Activated B cell treated with CpG ODN at 0.5 μM for 24 hours (primary cell): ENCODE data around the gene SMC4. TPM values are rescaled to one million over a fixed set of nuclear protein-coding genes. Genes with fewer than 3 reads are reported as not detected.

Source experiments
- ATAC-seq: fragments of 200-7000 bp; cut with Tn5 transposase; one replicate; pipeline ENCODE4 v1.10.0; 2021; ENCODE audit warnings: low read depth, mild to moderate bottlenecking, moderate library complexity
- CTCF ChIA-PET: fragments of 350-600 bp; sonication (Branson Sonifier 250); formaldehyde crosslinking; loops from one replicate; lab custom pipeline; 2021; ENCODE audit warnings: antibody characterized with exemption; lab: Charles Lee
- POLR2A ChIA-PET: fragments of 350-600 bp; sonication (Branson Sonifier 250); formaldehyde crosslinking; loops from one replicate; lab custom pipeline; 2021; ENCODE audit warnings: antibody characterized with exemption; lab: Charles Lee
- DNase-seq: peaks from one replicate; pipeline ENCODE4 v3.0.0; 2022
- H3K27ac Mint-ChIP-seq: one replicate; pipeline ENCODE4 v1.8.0; 2020; ENCODE audit warnings: mixed read lengths
- H3K27me3 Mint-ChIP-seq: one replicate; pipeline ENCODE4 v1.8.0; 2021; ENCODE audit warnings: mixed read lengths
- H3K36me3 Mint-ChIP-seq: one replicate; pipeline ENCODE4 v1.8.0; 2021; ENCODE audit warnings: low read depth, mixed read lengths
- H3K4me1 Mint-ChIP-seq: one replicate; pipeline ENCODE4 v1.8.0; 2021; ENCODE audit warnings: mixed read lengths
- H3K4me3 Mint-ChIP-seq: one replicate; pipeline ENCODE4 v1.8.0; 2020; ENCODE audit warnings: mild to moderate bottlenecking, mixed read lengths
- H3K9me3 Mint-ChIP-seq: one replicate; pipeline ENCODE4 v1.8.0; 2020; ENCODE audit warnings: mixed read lengths
- CTCF ChIP-seq: fragments of 200-600 bp; IDR thresholded peaks from one replicate; pipeline ENCODE4 v1.8.0; 2022; ENCODE audit warnings: antibody characterized with exemption, mild to moderate bottlenecking
- intact Hi-C: fragments of 100-400 bp; cut with micrococcal nuclease; formaldehyde crosslinking; loops from one replicate; pipeline ENCODE4 v1.15.1; 2024
- total RNA-seq: library from RNA; stranded (reverse); gene quantifications from 2 replicates; pipeline ENCODE4 v1.2.3, GENCODE V29; 2022

Gene SMC4
- total RNA-seq, 1 donor from 2014 or later = 40.4 TPM

GRCh38 chr3:160440687-160441086 lies 41.2 kb downstream of the SMC4 start:
- Mint-ChIP-seq H3K4me1 (peaks cover 9% of the 10 kb centered on the region), H3K4me3 (no peak overlapping the region), H3K27ac (no peak overlapping the region), H3K27me3 (no peaks in the 10 kb centered on the region), H3K36me3 (peaks cover 46% of the 10 kb centered on the region), H3K9me3 (peaks cover 2% of the 10 kb centered on the region)
- ChIA-PET CTCF (no interaction called here), POLR2A (no interaction called here)
- no peak for ATAC-seq
- intact Hi-C loops = no loop called here
- TF ChIP-seq CTCF = no peak
- no peak for DNase-seq

GRCh38 chr3:160444411-160444810 lies 45.0 kb downstream of the SMC4 start:
- H3K36me3 Mint-ChIP-seq = peaks cover 28% of the 10 kb centered on the region
- H3K9me3 Mint-ChIP-seq = peaks cover 2% of the 10 kb centered on the region
- ChIA-PET POLR2A (no interaction called here), CTCF (no interaction called here)
- no peak for DNase-seq
- intact Hi-C loops = no loop called here
- no peak overlapping the region for H3K4me3 Mint-ChIP-seq
- no peak overlapping the region for H3K27ac Mint-ChIP-seq
- ATAC-seq = no peak
- TF ChIP-seq CTCF = no peak
- H3K27me3 Mint-ChIP-seq = no peaks in the 10 kb centered on the region
- peaks cover 27% of the 10 kb centered on the region for H3K4me1 Mint-ChIP-seq

GRCh38 chr3:160445854-160446253 lies 46.4 kb downstream of the SMC4 start:
- Mint-ChIP-seq H3K27ac (no peak overlapping the region), H3K4me3 (no peak overlapping the region), H3K27me3 (no peaks in the 10 kb centered on the region), H3K4me1 (peaks cover 38% of the 10 kb centered on the region), H3K9me3 (no peaks in the 10 kb centered on the region), H3K36me3 (peaks cover 25% of the 10 kb centered on the region)
- TF ChIP-seq CTCF = no peak
- CTCF ChIA-PET = no interaction called here
- DNase-seq = no peak
- ATAC-seq = no peak
- POLR2A ChIA-PET = no interaction called here
- intact Hi-C loops = loop anchor here (5.0 kb wide), 1 partner anchor 684 kb away; no protein-coding TSS in a partner anchor

- Mint-ChIP-seq H3K27ac (no peak overlapping the region), H3K27me3 (no peaks in the 10 kb centered on the region), H3K36me3 (peaks cover 25% of the 10 kb centered on the region), H3K4me1 (peaks cover 38% of the 10 kb centered on the region), H3K9me3 (no peaks in the 10 kb centered on the region), H3K4me3 (no peak overlapping the region)
- ATAC-seq (no peak), DNase-seq (no peak)
- intact Hi-C loops = loop anchor here (5.0 kb wide), 1 partner anchor 684 kb away; no protein-coding TSS in a partner anchor
- ChIA-PET CTCF (no interaction called here), POLR2A (no interaction called here)
- TF ChIP-seq CTCF = no peak
These were observed 47.1 kb downstream of the SMC4 start for GRCh38 chr3:160446522-160447056.

- Mint-ChIP-seq H3K36me3 (peaks cover 22% of the 10 kb centered on the region), H3K27me3 (no peaks in the 10 kb centered on the region), H3K27ac (no peak overlapping the region), H3K4me3 (no peak overlapping the region), H3K4me1 (peaks cover 38% of the 10 kb centered on the region), H3K9me3 (no peaks in the 10 kb centered on the region)
- DNase-seq (no peak), ATAC-seq (no peak)
- CTCF ChIA-PET = no interaction called here
- TF ChIP-seq CTCF = no peak
- POLR2A ChIA-PET = no interaction called here
- intact Hi-C loops = loop anchor here (5.0 kb wide), 1 partner anchor 685 kb away; no protein-coding TSS in a partner anchor
These were observed 48.1 kb downstream of the SMC4 start for GRCh38 chr3:160447544-160447943.
